Measurements from ENCODE around the gene AASS.

AASS gene

DNA sequence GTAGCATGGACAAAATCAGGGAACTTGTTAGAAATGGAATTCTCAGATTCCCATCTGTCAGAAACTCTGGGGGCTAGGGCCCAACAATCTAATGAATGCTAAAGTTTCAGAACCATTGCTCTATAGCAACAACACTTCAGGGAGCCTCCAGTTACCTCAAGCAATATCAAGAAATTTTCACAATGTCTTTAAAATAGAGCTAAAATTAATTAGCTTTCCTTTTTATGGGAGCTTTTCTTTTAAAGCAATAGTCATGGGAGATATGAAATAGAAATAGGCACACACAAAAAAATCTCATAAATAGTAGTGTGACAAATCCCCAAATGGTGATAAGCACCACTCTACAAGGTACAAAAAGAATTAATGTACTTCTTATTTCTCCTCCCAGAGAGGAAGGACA lies 80.9 kb downstream of the AASS start:
- no peak for DNase-seq
- in situ Hi-C loops (cut with HindIII; ENCODE audit: low pct_ligation_motif_present, low pct_unique_long_range_greater_than_20kb, low sequenced_read_pairs) = no loop called here

DNA sequence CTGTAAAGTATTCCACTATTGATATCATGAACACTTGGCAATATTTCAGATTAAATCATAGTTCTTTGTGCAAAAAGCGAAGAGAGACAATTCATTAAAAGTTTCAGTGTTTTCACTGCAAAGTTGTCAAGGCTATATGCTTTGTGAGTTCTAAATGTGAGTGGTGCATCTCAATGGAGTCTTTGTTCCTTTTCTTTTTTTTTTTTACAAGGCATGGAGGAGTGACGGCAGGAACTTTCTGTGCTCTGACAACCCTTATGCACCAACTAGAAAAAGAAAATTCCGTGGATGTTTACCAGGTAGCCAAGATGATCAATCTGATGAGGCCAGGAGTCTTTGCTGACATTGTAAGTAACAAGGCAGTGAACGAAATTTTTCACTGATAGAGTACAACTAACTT lies 84.5 kb downstream of the AASS start:
- in situ Hi-C loops (cut with HindIII; ENCODE audit: low pct_ligation_motif_present, low pct_unique_long_range_greater_than_20kb, low sequenced_read_pairs) = no loop called here
- DNase-seq = no peak

DNA sequence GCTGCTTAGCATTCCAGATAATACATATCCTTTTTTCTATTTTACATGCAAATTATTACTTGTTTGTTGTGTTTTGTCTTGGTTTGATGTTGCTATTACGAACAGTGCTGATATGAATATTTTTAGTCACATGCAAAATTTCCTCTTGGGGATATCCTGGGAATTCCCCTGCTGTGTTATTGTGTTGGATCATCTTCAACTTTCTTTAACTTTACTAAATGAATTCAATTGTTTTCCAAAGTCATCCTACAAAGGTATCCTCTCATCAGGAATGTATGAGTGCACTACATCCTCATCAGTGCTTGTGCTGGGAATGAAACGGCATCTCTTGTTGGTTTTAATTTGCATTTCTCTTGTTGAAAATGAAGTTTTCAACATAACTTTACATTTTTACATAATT lies 87.1 kb downstream of the AASS start:
- in situ Hi-C loops (cut with HindIII; ENCODE audit: low pct_ligation_motif_present, low pct_unique_long_range_greater_than_20kb, low sequenced_read_pairs) = no loop called here
- DNase-seq = no peak

DNA sequence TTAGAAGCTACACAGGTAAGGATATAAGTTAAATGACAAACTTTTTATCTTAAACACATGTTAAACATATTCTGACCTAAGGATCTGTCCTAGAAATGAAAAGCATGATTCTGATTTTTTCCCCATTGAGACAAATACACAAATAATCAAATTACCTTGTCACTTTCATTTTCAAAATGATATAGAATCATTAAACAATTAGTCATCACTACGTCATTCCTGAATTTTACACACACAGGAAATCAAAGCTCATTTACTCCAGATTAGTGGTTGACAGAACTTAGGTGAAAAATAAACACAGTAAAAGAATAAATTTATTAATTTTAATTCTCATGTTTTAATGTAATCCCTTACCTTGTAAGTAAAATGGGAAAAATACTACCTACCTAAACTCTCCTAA lies 89.0 kb downstream of the AASS start:
- in situ Hi-C loops (cut with HindIII; ENCODE audit: low pct_ligation_motif_present, low pct_unique_long_range_greater_than_20kb, low sequenced_read_pairs) = no loop called here
- peak; percentile 47 for DNase-seq

DNA sequence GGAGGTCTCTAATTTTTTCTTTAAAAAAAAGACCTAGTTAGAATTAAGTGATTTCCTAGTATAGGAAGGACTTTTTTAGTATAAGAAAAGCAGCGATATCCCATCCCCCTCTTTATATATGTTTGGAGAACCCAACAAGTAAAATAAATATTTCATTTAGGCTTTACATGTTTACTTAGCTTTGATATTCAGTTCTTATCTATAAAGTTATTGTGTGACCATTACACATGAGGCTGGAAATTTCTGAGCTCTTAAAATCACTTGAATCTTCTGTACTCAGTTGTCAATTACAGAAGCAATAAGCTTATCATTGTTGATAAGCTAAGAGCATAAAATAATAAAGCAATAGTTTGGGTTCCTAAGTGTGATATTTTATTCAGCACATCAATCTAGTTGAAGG lies 89.7 kb downstream of the AASS start:
- in situ Hi-C loops (cut with HindIII; ENCODE audit: low pct_ligation_motif_present, low pct_unique_long_range_greater_than_20kb, low sequenced_read_pairs) = no loop called here
- no peak for DNase-seq

DNA sequence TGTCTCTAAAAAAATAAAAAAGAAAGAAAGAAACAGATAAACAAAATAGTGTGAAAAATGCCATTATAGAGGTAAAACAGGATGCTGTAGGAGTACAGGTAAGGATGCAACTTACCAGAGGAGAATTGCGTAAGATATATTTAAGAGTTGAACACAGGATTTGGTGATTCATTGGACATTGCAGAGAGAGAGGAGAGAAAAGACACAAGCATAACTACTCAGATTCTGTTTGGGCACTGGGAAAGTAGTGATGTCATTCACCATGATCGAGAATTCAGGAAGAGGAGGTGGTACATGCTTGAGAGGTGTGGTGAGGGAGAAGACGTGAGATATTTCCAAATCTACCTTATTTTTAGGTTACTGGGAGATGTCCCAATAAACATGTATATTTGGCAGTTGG lies 97.6 kb downstream of the AASS start:
- no peak for DNase-seq
- in situ Hi-C loops (cut with HindIII; ENCODE audit: low pct_ligation_motif_present, low pct_unique_long_range_greater_than_20kb, low sequenced_read_pairs) = no loop called here

DNA sequence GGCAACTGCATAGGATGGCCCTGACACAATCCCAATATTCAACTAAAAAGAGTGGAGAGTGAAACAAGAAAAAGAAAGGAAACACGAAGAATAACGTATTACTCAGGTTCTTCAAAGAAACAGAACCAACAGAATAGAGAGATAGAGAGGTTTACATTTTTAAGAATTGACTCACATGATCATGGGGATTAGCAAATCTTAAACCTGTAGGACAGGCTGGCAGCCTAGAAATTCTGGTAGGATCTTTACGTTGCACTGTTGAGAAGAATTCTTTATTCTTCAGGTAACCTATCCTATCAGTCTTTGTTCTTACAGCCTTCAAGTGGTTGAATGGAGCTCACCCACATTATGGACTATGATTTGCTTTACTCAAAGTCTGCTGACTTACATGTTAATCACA lies 103.9 kb downstream of the AASS start:
- no peak for DNase-seq
- in situ Hi-C loops (cut with HindIII; ENCODE audit: low pct_ligation_motif_present, low pct_unique_long_range_greater_than_20kb, low sequenced_read_pairs) = no loop called here

DNA sequence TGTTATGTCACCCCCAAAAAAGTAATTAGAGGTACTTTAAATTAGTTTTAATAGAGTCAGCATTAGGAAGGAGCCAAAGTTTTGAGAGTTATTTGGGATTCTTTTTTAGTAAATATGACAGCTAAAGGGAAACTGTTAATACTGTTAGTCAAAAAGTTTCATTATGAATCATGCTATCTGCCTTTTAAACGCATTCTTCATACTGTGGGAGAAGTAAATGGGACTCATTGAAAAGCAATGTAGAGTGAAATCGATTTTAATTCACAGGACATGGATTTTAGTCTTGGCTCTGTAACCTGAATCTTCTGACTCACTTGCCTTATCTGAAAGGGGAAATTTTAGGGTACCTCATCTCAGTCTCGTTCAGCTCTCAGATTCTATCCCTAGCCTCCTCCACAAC lies 105.1 kb downstream of the AASS start:
- DNase-seq = no peak
- in situ Hi-C loops (cut with HindIII; ENCODE audit: low pct_ligation_motif_present, low pct_unique_long_range_greater_than_20kb, low sequenced_read_pairs) = no loop called here

DNA sequence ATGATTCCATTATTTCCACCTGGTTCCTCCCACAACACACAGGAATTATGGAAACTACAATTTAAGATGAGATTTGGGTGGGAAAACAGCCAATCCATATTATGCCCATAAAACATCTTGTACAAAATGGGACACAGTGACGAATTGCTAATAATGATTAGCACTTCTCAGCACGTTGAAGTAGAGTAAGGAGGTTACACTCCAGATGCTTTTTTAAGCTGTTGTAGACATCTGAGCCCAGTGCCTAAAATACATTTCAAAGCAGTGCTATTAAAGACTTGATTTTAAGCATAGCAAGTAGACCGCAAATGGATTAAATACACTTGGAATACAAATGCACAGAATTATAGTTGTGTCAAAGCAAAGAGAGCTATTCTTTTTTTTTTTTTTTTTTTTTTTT lies 105.9 kb downstream of the AASS start:
- in situ Hi-C loops (cut with HindIII; ENCODE audit: low pct_ligation_motif_present, low pct_unique_long_range_greater_than_20kb, low sequenced_read_pairs) = no loop called here
- no peak for DNase-seq

DNA sequence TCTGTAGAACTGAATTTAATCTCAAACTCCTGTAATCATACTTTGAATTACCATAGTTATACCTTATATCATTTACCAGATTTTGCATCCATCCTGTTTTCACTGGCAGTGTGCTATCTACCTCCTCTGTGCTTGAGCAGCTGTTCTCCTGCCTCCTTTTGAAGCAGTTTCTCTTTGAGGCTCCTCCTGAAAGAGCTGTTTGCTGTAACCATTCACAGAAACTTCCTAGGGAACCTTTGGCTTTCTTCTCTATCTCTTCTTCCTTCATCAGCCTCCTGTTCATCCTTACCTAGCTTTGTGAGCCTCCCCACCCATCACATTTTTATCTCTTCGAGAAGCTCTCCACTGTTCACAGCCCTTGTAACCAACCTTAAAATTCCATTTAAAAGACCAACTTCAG lies 108.2 kb downstream of the AASS start:
- in situ Hi-C loops (cut with HindIII; ENCODE audit: low pct_ligation_motif_present, low pct_unique_long_range_greater_than_20kb, low sequenced_read_pairs) = no loop called here
- DNase-seq = no peak

DNA sequence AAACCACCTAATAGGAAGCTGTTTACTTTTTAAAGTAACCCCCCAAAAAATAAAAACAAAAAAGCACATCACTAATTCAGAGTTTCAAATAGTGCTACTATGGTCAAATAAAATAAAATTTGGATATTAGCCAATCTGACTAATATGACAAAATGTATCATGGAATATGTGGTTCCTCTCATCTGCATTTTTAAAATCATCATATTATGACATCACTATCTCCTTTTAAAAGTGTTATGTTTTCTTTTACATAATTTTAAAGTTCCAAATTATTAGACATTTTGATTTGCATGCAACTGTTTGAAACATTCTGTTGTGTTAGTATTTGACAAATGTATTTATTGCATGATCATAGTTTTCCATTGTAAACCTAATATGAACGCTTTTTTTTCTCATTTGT lies 110.4 kb downstream of the AASS start:
- no peak for DNase-seq
- in situ Hi-C loops (cut with HindIII; ENCODE audit: low pct_ligation_motif_present, low pct_unique_long_range_greater_than_20kb, low sequenced_read_pairs) = no loop called here

DNA sequence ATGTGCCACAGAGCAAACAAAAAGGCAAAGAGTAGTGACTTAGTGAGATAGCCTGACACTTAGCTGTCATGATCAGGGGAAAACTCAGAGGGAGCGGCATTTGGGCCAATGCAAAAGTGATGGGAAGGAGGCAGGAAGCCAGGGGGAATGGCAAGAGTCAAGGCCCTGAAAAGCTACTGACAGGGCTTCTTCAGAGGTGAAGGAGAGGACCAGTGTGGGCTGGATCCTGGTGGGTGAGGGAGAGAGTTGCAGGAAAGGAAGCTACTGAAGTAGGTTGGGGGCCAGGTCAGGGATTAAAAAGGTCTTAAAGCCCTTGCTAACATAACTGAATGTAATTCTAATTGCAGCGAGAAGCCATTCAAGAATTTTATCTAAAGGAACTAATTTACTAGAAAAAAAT lies 117.0 kb downstream of the AASS start:
- no peak for DNase-seq
- in situ Hi-C loops (cut with HindIII; ENCODE audit: low pct_ligation_motif_present, low pct_unique_long_range_greater_than_20kb, low sequenced_read_pairs) = no loop called here
